ENCODE data around the gene YWHAG.
A peak's percentile ranks its signal among the peaks of the same experiment; 100 is the strongest.
"Not testable (repeated sequence)": the region's sequence is repeated elsewhere in the genome, so short reads cannot be mapped to it uniquely, and the experiment has no call there.

YWHAG gene

DNA sequence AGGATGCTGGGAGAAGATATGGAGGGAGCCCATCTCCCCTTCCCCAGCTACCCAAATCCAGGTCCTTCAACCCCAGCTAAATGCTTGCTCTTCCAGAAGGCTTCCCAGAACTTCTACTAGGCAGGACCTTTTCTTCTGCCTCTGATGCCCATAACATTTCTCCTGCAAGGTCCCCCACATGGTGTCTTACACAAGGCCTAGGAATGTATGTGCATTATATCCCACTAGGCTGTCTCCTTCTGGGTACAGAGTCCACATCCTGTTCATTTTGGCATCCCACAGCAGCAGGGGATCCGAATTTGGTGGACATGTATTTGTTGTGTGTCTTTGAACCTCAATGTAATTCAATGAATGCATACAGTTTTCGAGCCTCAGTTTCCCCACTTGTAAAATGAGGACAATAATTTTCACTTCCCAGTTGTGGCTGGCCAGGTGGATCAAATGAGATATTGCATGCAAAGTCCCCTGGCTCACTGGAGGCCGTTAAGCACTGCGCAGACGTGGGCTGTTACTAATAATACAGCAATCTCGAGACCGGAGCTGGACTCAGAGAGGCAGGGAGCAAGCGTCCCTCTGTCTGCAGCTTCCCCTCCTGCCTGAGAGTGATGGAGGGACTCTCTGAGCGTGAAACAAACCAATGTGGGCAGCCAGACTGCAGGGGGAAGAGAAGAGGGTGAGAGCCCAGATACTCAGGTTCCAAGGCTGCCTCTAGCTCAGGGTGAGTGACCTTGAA is 18.6 kb upstream of the YWHAG start:
- peak in 1 of 2 experiments; percentile 23 for DNase-seq

DNA sequence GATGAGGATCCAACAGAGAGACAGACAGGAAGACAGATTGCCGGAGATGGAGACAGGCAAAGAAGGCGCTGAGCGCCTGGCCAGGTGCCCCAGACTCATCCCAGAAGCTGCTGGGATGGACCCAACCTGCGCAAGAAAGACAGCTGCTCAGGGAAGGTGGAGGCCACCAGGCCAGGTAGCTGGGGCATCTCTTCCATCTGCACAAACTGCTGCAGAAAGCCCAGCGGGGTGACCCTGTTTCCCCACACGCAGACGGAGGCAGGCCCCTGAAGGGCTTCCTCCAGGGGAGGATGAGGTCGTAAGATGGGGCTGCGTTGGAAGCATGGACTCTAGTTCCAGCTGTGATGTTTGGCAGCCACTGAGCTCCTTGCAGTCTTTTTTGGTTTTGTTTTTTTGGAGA is 16.5 kb upstream of the YWHAG start:
- DNase-seq, result no peak

DNA sequence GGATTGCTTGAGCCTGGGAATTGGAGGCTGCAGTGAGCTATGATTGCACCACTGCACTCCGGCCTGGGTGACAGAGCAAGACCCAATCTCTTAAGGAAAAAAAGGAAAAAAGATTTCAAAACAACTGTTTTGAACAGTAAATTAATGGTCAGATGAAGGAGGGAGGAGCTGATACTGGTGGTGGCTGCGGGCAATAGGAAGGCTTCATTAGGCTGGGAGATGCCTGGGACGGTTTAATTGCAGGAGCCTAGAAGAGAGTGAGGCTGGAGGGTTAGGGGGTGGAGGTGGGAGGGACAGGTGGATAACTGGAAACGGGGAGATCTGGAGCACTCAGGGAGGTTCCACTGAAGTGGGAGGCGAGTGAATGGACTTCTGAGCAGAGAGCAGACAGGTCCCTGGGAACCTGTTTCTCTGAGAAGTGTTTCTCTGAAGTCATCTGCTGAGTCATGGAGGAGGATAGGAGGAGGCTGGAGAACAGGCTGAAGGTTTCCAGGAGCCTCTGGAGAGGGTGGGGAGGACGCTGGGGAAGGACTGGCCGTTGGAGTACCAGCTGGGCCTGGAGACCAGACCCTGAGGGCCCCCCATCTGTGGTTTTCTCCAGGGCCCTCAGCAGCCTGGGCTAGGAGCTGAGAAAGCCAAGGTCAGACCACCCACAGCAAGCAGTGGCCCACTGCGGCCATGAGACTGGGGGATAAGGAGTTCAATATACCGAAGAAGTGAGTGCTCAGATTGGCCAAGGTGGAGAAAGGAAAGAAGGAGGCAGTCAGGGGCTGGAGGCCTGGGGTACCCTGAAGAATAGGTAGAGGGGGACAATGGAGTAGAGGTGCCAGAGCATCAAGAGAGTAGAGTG is 14.4 kb upstream of the YWHAG start:
- DNase-seq, result no peak

DNA sequence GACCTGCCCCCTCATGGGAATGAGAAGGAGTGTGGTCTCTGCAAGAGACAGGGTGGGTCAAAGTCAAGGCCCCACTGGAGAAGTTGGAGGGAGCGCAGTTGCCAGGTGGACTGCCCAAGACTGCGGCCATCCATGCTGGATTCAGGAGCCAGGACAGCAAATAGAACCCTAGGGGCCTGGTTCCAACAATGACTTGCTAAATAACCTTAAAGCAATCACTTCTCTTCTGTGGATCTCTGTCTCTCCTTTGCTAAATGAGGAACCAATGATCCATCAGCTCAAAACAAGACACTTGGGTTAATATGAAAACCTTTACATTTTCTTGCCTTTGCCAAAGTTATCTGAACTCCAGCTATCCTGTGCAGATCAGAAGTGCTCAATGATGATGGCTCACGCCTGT is 12.6 kb upstream of the YWHAG start:
- DNase-seq, result no peak

DNA sequence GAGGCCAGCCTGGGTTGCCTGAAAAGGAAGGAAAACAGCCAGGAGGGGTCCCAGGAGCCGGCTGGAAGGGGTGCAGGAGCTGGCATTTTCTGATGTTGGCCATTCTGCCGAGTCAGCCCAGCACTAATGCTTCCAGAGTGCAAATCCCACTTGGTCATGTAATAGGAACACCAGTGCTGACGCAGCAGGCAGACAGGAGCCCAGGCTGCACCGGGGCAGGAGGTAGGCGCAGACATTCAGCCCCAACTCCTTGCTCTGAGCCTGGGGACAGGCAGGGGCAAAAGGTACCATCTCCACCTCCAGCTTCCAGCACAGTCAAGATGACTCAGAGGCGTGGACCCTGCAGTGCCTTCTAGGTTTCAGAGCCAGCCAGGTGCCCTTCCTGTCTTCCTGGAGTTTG is 10.2 kb upstream of the YWHAG start:
- DNase-seq, result no peak

DNA sequence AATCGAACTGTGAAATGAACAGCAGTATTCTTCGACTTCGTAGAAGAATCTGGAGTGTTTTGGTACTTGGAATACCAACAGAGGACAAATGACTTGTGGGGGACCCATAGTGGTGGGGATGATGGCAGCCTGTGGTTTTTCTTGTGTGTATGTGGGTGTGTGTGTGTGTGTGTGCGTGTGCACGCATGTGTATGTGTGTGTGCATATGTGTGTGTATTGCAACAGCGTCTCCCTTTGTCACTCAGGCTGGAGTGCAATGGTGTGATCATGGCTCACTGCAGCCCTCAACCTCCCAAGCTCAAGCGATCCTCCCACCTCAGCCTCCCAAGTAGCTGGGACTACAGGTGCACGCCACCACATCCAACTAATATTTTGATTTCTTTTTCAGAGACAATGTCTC is 9.4 kb upstream of the YWHAG start:
- DNase-seq, result no peak

DNA sequence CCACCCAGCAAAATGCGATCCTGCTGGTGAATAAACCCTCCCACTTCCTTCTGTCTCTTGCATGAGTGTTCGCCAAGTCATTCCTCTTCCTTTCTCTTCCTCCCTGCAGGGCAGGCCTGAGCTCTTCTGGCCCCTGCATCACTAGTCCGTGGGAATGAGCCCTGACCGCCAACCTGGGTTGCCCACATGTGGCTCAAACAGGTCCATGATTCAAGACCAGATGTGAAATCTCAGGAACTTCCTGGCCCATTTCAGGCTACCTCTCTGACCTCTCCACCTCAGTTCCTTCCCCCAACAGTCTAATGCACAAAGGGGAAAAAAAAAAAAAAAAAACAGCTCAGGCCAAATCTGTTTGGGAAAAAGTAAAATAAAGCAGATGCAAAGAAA is 5.4 kb upstream of the YWHAG start:
- DNase-seq, result no peak

DNA sequence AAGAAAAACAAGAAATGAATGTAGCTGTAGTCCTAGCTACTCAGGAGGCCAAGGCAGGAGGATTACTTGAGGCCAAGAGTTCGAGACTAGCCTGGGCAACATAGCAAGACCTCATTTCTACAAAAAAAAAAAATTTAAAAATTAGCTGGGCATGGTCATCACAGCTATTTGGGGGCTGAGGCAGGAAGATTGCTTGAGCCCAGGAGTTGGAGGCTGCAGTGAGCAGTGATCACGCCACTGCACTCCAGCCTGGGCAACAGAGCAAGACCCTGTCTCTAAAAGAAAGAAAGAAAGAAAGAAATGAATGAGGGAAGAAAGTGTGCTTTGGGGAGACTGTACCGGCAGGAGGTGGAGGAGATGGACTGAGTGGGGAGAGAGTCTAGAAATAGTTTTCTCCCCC is 5.0 kb upstream of the YWHAG start:
- not testable (repeated sequence) for DNase-seq

DNA sequence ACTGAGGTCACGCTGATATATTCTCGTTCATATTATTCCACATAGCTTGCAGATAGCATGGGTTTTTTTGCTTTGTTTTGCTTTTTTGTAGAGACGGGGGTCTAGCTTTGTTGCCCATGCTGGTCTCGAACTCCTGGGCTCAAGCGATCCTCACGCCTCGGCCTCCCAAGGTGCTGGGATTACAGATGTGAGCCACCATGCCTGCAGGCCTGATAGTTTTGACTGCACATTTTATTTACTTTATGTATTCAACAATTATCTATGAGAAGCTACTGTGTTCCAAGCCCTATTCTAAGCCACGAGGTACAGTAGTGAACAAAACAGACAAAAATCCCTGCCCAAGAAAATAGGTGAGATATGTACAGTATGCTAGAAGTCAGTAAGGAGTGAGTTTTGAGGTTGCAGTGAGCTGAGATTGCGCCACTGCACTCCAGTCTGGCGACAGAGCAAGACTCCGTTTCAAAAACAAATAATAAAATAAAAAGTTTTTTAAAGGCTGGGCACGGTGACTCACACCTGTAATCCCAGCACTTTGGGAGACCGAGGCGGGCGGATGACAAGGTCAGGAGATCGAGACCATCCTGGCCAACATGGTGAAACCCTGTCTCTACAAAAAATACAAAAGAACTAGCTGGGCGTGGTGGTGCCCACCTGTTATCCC is 1.3 kb upstream of the YWHAG start:
- no peak for DNase-seq

DNA sequence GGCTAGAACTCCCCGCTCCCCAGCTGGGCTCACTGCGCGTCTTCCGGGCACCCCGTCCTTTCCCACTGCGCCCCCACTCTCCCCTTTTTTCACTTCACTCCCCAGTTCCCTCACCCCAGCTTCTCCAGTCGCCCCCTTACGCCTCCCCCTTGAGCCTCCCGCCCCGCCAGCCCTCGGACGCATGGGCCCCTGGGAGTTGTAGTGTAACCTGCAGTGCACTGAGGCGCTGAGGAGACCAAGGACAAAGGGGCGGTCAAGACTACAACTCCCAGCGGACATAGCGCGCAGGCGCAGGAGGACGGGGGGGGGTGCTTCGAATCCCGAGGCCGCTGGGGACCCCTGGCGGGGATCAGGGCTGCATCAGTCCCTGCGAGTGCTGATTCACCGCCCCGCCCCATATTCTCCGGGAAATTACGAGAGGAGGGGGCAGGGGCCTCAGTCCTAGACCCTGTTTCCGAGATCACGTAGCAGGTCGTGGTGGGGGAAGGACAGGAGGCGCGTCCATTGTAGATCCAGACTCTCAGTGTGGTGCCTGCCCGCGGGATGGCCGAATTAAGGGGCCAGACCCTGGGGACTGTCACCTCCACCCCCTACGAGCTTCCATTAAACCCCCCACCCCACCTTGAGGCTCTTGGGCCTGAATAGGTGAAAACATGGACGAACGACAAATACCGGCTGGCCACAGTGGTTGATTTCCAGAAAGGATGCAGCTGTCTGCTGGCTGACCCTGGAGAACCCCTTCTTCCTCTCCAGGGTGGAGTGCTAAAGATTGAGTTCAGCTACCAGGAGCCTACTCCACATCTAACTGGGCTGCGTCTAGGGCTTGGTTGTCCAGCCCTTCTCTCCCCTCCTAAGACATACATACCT is 553 bp upstream of the YWHAG start:
- peak; percentile 95 to 98 for DNase-seq

DNA sequence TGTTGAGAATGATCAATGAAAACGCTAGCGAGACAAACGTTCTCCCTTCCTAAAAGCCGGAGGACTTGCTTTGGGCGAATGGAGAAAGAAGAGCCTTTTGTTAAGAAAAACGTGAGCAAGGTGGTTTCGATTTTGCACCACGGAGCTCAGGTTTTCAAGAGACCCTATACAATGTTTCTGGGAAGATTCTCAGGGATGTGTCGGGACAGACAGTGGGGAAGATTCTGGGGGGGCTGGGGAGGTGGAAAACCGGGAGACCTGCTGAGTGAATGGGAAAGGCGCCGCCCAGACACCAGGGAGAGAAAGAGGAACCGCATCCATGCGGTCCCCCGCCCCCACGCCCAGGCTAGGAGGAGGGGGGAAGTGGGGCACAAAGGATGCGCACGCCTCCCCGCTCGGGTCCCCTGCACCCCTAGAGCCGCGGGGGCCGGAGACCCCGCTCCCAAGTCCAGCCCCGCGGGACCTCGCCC is 745 bp downstream of the YWHAG start:
- peak in 1 of 2 experiments; percentile 52 for DNase-seq

DNA sequence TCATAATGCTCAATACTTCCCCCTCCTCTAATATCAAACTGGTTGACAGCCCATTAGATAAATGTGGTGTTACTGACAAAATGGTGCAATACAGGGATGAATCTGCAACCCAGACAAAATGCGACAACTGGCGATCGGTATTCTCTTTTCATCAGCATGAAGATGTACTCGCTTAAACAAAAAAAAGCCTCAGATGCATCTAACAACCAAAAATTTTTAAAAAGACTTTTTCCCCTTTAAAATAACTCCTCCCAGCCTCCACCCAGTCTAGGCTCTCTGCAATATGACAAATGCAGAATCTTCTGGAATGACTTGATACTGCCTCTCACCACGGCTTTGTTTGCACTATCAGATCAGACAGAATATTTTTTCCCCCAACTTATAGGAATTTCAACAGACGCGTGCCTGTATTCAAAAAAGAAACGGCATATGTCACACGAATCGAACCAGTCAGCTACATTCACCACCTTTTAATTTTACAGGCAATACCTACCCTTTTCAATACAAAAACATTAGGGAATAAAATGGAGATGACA is 1.2 kb downstream of the YWHAG start:
- peak in 1 of 2 experiments; percentile 9 for DNase-seq

DNA sequence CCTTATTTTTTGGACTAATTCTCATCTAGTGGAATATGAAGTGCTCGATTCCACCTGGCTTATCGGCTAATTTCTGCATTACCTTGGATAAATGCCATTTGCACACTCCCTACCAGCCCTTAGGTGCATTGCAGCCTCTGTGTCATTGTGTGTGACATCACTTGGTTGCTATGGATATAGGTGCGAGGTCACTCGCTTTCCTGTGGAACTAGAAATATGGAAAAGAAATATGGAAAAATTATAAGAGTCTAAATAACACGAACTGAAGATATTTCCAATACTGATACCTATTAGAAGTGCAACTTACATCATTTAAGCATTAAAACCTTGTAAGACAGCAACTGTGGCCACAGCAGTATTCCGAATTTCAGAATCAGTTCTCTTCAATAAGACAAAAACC is 2.0 kb downstream of the YWHAG start:
- peak; percentile 49 to 59 for DNase-seq

DNA sequence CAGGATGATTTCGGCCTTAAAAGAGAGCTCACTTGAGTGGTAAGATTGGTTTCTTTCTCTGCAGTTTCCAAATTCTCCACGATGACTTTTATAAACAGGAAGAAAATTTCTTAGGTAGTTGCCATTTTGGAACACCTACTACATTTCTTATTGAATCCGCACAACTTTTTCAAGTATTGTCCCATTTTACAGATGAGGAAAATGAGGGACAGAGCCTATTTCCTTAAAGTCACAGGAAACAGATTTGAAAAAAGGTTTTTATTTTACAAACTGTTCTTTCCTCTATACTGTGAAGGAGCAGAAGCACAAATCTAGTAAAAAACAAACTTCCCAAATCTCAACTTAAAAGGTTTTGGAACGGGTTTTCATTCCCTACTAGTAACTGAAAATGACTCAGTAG is 2.7 kb downstream of the YWHAG start:
- DNase-seq, result no peak

DNA sequence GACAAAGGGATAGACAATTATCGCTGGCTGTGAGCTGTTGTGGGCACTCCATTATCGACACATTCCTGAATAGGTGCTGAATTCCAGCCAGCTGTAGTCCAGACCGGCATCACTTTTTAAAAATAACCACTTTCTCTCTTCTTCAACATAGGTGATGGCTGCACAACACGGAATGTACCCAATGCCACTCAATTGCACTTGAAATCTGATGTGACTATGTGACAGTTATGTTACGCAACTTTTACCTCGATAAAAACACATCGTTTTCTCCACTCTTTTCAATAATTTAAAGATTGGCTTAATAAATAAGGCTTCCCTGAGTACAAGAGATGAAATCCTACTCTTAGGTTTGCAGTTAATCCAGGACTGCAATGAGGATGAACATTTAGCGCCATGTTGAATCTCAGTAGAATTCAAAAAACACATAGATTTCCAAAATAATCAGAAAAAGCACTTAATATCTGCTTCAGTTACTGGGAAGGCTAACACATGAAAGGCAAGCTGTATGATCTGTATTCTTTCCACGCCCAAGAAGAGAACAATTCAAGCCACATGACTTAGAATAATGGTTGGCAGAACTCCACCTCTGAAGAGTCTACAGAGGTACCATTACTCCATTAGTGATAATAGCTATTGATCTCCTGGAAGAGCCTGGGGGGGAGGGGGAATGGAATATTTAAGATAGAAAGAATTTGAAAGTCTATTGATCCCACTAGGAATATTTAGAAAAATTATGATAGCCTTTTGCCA is 3.6 kb downstream of the YWHAG start:
- DNase-seq, result no peak

DNA sequence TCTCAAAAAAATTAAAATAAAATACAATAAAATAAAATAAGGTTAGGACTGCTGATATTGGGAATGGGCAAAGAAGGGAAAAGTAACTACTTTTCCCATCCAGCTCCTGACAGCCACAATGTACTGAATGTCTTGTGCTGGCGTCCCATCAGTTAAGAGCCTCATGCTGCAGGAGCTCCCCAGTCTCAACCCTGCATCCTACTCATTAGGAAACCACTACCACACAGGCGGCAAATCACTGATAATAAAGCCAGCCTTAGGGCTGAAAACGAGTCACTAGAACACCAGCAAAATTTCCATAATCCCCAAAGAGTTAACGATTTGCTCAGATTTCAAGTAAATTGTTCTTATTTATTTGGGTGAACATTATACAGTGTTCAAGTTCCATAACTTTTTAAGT is 4.3 kb downstream of the YWHAG start:
- no peak for DNase-seq

DNA sequence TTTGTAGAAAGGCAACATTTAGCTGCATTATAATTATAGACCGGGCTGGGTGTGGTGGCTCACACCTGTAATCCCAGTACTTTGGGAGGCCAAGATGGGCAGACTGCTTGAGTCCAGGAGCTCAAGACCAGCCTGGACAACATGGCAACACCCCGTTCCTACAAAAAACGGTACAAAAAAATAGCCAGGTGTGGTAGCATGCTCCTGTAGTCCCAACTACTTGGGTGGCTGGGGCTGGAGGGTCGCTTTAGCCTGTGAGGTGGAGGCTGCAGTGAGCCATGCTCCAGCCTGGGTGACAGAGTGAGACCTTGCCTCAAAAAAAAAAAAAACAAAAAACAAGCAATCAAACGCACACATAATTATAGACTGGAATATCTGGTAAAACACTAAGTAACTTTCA is 5.0 kb downstream of the YWHAG start:
- DNase-seq, result no peak

DNA sequence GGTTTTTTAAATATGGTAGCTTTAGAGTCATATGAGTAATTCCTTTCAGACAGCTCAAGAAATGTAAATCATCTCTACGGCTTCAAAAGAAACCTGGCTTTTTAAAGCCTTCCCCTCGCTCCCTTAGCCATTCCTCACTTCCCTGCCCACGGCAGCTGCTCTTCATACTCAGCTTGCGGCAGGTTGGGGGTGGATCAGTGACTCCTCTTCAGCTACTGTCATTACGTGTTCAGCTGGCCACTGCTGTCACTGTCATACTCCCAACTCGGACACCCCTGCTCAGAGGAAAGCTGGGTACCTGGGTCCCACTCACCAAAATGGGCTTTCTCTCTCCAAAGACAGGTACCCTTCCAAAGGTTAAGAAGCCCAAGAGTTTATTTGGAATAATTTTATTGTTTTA is 6.6 kb downstream of the YWHAG start:
- DNase-seq, result peak in 1 of 2 experiments; percentile 14

DNA sequence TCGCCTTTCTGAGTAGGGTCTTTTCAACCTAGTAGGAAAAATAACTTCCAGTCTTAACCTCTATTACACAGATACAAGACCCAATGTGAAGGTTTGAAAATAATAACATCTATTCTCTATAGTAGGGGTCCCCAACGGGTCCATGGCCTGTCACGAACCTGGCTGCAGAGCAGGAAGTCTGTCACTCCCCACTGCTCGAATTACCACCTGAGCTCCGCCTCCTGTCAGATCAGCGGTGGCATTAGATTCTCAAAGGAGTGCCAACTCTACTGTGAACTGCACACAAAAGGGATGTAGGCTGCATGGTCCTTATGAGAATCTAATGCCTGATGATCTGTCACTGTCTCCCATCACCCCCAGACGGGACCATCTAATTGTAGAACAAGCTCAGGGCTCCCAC is 7.4 kb downstream of the YWHAG start:
- DNase-seq, result no peak

DNA sequence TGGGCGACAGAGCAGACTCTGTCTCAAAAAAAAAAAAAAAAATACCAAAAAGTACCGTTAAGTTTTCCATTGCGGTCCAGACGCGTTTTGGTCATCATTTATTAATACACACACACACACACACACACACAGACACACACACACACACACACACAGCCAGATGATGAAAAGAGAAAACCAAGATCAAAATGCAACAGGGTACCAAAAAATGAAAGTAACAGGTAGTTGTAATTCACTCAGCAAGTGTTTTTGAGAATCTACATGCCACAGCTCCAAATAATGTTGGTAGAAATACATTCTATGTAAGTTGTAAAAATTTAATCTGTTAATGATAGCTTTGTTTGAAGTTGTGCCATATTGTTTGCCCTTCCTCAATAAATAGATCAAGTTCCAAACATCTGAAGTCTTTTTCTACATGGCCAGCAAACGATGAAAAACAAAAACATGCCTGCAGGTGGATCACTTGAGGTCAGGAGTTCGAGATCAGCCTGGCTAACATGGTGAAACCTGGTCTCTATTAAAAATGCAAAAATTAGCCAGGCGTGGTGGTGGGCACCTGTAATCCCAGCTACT is 9.4 kb downstream of the YWHAG start:
- no peak for DNase-seq

DNA sequence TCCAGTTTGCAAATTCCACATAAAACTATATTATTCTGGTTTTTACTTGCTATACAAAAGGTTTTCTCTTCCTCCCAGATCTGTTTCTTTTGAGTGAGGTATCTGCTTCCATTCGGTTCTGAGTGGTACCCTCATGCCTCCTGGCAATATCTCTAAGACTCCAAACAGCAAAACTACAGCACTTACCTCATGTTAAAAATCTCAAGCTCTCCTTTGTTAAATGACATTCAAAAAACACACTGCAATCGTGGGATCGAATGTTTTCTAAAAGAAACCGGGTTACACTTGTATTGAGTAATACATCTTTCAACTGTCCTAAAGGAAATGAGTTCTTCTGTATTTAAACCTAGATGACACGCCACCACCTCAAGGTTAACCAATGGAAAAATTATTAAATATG is 11.1 kb downstream of the YWHAG start:
- DNase-seq, result no peak

All from NCI-H524 (cell line).